Body of pancreas (tissue), 4 donors: ENCODE results near the gene TMEM131L.

Experiments used
- CTCF ChIP-seq, 7 experiments: fragments of 450-650 bp in 4 of 7; fragments of 200-600 bp in 3 of 7; sonication (generic) in 3 of 7; IDR thresholded peaks; one replicate each; pipeline ENCODE4 v1.5.1; 2016 to 2019; ENCODE audit warnings: antibody characterized with exemption in 7 of 7
- POLR2A ChIP-seq, 3 donors: fragments of 450-650 bp; IDR thresholded peaks; one replicate each; pipeline ENCODE4 v1.6.1; 2016; ENCODE audit warnings: antibody characterized with exemption in 3 of 3, mild to moderate bottlenecking in 2 of 3

GRCh38 chr4:153534792-153535629 lies 68.9 kb downstream of the TMEM131L start:
- no peak for TF ChIP-seq CTCF (IDR thresholded peaks at IDR 0.05)
- TF ChIP-seq POLR2A (IDR thresholded peaks at IDR 0.05): no peak
